HG02571 (cell line): ENCODE data around the gene KLF16.
A peak's percentile ranks its signal among the peaks of the same experiment; 100 is the strongest.
"Not testable (repeated sequence)": the region's sequence is repeated elsewhere in the genome, so short reads cannot be mapped to it uniquely, and the experiment has no call there.

Experiments
- ATAC-seq: cut with Tn5 transposase; IDR thresholded peaks from one replicate; pipeline ENCODE4 v1.9.1; 2021; ENCODE audit warnings: mild to moderate bottlenecking, moderate library complexity; ENCODE audit not compliant: unreplicated experiment

Gene KLF16

DNA sequence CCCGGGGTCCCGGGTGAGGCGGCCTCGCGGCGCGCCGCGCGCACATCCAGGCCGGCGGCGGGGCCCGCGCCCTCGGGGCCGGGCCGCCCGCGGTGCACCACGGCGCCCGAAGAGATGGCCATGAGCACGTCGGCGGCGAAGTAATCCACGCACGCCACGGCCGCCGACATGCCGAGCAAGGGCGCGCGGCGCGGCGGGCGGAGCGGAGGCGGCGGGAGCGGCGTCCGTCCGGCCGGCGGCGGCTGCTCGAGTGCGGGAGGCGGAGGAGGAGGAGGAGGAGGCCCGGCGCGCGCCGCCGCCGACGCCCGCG, at the start of gene KLF16:
TSS of gene KLF16 (minus strand) at position 252 of the 310 bp plus-strand sequence. CDS start at position 170, 82 bp downstream.
- ATAC-seq: no peak

DNA sequence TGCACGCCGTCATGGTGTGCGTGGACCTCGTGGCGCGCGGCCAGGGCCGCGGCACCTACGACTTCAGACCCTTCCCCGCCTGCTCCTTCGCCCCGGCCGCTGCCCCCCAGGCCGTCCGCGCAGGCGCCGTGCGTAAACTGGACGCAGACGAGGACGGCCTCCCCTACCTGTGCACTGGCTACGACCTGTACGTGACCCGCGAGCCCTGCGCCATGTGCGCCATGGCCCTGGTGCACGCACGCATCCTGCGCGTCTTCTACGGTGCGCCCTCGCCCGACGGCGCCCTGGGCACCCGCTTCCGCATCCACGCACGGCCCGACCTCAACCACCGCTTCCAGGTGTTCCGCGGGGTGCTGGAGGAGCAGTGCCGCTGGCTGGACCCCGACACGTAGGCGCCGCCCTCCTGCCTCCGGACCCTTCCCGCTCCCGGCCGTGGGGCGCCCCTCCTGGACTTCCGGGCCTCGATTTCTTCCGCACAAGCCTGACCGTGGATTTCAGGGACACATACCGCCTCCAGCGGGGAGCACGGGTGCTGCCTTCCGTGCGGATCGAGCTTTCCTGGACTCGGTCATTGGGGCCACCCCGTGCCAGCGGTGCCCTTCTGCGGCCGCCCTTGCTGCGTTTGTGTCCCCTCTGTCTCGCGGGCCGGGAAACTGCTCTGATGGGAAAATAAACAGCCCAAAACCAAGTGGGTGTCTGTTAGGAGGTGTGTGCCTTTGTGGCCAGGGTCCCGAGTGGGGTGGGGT, 49.6 kb upstream of the KLF16 start:
- no peak for ATAC-seq

DNA sequence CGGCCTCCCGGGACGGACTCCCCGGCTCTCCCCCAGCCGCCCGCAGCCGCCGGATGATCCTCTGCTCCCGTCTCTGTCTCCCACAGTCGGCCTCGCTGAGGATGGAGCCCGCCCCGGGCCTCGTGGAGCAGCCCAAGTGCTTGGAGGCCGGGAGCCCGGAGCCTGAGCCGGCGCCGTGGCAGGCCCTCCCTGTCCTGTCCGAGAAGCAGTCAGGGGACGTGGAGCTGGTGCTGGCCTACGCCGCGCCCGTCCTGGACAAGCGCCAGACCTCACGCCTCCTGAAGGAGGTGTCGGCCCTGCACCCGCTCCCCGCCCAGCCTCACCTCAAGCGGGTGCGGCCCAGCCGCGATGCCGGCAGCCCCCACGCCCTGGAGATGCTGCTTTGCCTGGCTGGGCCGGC, 48.6 kb upstream of the KLF16 start:
- no peak for ATAC-seq

DNA sequence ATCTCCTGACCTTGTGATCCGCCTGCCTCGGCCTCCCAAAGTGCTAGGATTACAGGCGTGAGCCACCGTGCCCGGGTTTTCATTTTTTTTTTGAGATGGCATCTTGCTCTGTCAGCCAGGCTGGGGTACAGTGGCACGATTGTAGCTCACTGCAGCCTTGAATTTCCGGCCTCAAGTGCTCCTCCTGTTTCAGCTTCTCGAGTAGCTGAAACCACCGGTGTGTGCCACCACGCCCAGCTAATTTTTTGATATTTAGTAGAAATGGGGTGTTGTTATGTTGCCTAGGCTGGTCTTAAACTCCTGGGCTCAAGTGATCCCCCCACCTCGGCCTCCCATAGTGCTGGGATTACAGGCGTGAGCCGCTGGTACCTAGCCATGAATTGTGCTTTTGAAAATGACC, 47.7 kb upstream of the KLF16 start:
- ATAC-seq: no peak

DNA sequence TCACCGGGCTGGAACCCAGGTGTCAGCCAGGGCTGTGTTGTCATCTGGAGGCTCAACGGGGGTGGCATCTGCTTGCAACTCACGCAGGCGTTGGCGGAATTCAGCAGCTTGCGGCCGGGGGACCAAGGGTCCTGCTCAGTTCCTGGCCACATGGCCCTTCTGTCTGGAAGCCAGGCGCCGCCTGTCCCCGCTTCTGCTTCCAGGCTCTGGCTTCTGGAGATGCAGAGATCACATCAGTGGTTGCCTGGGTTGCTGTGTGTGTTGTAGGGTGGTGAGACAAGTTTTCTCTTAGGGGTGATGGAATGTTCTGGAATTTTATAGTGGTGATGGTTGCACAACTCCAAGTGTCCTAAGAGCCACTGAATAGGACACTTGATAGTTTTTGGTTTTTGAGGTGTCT, 46.8 kb upstream of the KLF16 start:
- ATAC-seq: no peak

DNA sequence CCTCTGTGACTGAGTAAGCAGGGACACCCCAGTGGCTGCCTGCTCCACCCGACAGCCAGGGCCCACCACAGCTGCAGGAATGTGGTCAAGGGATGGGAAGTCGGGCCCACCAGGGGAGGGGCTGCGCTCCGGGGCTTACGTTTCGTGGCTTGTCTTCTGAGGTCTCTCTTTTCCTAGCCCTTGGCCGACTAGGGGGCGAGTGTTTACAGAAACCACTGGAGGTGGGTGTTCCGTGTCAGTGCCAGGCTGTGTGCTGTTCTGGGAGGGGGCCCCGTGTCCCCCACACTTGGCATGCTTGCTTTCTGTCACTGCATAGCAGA, 46.3 kb upstream of the KLF16 start:
- no peak for ATAC-seq

DNA sequence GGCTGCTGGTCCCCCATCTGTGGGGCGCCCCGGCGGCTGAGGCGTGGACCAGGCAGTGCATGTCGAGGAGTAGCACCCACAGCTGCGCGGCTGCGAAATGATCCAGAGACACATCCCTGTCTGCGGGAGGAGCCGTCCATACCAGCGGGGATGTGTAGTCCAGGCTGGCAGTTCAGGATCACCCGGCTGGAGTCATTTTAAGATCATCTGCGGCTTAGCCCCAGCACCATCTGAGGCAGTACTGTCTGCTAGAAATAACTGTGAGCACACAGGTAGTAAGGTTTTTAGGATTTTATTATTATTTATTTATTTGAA, 44.9 kb upstream of the KLF16 start:
- ATAC-seq: no peak

DNA sequence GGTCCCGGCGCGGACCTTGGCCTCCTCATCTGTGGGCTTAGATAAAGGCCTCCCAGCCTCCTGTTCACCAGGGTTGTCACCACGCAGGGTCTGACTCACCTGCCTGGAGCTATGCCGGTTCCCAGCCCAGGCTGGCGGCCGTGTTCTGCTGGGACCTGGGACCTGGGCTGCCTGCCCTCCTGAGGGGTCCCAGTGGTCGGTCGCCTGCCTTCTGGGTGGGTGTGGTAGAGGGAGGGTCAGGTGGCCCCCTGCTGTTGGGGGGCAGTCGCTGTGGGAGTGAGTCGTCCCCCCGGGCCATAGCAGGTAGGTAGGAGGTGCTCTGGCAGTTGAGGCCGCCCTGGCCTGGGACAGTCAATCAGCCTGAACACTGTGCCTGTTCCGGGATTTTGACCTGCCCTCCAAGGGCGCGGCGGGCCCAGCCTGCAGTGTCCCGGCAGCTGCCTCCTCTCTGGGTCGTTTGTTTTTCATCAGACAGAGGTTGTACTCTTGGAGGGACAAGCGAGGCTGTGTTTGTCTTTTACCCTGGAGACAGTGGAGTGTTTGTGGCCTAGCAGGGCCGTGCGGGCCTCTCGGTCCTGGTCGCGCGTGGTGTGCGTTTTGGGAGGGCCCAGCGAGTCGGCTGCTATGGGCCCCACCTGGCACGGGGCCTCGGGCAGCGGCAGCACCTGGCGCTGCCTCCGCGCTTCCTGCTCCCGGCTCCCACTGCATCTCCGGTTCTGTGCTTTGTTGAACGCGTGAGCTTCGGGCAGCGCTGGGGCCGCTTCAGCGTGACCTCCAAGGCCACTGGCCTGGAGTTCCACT, 44.4 kb upstream of the KLF16 start:
- ATAC-seq: no peak

DNA sequence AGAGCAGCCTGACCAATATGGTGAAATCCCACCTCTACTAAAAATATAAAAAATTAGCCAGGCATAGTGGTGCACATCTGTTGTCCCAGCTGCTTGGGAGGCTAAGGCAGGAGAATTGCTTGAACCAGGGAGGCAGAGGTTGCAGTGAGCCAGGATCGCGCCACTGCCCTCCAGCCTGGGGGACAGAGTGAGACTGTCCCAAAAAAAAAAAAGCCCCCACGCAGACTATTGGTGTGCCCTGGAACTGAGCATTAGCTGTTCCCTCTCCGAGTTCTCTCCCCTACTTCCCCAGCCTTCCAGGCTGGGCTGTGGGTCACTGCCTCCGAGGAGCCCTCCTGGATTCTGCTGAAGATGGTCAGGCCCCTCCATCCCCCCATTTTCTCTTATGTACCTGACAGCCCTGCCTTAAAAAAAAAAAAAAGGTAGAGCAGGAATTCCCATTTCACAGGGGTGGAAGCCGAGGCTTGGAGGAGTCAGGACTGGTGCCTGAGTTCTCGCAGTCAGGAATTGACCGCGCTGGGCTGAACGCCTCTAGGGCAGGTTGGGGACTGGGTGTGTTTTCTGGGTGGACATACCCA, 43.7 kb upstream of the KLF16 start:
- no peak for ATAC-seq

DNA sequence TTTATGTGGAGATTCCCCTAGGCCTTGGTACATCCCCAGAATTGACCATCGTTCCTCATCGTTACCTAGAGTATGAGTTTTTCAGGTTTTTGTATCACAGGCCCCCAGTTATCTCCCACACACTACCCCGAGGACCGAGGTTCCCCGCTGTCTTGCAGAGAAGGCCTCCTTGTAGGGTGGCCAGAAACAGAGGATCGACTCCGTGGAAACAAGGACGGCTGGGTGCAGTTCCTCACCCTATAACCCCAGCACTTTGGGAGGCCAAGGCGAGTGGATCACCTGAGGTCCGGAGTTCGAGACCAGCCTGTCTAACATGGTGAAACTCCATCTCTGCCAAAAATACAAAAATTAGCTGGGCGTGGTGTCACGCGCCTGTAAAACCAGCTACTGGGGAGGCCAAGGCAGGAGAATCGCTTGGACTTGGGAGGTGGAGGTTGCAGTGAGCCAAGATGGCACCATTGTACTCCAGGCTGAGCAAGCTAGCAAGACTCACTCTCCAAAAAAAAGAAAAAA, 42.5 kb upstream of the KLF16 start:
- ATAC-seq: no peak

DNA sequence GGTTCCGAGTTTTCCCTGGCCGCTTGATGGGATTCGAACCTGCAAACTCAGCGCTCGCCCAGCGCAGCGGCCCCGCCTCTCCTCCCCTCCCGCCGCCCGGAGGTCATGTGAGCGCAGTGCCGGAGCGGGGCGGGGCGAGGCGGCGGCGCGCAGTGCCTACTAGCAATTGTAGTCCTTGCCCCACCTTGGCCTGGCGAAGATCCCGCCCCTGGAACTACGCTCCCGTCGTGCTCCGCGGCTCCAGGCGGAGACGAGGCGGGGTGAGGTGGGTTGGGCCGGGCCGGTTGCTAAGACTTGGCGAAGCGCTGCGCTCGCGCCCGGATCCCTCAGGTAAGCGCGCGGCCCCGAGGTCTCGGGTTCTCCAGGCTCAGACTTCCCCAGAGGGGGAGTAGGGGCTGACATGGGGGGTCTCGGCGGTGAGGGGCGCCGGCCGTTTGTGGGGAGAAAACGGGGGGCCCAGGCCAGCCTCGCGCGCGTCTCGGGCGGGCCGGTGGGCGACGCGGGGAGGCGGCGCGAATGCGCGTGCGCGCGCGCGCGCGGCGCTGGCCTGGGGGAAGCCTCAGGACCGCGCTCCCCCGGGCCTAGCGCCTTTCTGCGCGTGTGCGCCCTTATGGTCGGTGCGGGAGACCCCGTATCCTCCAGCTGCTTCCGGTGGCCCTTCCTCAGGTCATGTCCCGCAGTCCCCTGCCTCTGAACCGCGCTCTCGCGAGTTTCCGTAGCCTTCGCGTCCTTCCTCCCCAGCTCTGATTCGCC, 41.9 kb upstream of the KLF16 start, which contains the start of the genes ADAT3 and SCAMP4:
TSS of gene ADAT3 (plus strand) at position 290 of the 753 bp plus-strand sequence. CDS start 6,649 bp downstream, outside the sequence.
TSS of gene SCAMP4 (plus strand) at position 290 of the 753 bp plus-strand sequence. CDS start 9,621 bp downstream, outside the sequence.
- peak; percentile 75 for ATAC-seq

DNA sequence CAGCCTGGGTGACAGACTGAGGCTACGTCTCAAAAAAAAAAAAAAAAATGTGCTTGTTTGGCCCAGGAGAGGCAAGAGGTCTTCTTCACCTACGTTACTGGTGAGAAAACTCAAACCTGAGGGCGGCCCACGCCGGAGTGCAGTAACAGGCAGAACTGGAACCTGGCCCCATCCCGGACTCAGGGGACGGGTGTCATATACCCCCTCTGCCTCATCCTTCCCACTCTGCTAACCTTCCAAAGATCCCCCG, 41.4 kb upstream of the KLF16 start:
- ATAC-seq: no peak

DNA sequence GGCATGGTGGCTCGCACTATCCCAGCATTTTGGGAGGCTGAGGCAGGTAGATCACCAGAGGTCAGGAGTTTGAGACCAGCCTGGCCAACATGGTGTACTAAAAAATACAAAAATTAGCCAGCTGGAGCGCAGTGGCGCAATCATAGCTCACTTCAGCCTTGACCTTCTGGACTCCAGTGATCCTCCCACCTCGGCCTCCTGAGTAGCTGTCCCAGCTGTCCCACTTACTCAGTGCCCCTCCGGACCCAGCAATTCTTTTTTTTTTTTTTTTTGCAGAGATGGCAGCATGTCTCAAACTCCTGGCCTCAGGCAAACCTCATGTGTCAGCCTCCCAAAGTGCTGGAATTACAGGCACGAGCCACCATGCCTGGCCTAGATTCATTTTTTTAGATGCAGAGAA, 39.5 kb upstream of the KLF16 start:
- no peak for ATAC-seq

DNA sequence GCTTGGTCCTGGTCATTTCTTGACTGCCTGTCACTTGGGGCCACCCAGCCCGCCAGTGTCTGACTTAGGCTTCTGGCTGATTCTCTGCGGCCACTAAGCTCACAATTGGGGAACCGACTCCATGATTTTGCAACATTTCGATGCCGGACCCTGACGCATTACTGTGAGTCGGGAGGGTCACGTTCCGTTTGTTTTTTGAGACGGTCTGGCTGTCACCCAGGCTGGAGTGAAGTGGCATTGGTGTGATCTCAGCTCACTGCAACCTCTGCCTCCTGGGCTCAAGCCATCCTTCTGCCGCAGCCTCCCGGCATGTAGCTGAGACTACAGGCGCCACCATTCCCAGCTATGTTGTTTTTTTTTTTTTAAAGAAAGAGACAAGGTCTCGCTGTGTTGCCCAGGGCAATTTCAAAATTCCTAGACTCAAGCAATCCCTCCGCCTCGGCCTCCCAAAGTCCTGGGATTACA, 38.6 kb upstream of the KLF16 start:
- ATAC-seq: no peak

DNA sequence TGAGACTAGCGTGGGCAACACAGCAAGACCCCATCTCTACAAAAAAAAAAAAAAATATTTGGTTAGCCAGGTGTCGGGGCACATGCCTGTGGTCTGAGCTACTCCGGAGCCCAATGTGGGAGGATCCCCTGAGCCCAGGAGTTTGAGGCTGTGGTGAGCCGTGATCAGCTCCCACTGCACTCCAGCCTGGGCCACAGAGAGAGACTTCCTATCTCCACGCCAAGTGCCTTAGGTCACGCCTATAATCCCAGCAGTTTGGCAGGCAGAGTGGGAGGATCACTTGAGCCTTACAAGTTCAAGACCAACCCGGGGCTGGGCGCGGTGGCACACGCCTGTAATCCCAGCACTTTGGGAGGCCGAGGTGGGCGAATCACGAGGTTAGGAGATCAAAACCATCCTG, 33.1 kb upstream of the KLF16 start:
- no peak for ATAC-seq

DNA sequence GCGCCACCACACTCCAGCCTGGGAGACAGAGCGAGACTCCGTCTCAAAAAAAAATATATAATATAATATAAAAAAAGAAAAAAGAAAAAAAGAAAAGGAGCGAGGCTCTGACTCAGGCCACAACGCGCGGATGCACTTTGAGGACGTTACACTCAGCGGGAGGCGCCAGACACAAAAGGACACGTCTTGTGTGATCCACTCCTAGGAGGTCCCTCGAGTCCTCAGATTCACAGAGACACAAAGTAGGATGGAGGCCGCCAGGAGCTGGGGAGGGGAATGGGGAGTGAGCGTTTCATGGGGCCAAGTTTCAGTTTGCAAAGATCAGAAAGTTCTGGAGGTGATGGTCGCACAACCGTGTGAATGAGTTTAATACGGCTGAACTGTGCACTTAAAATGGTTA, 30.4 kb upstream of the KLF16 start:
- ATAC-seq: no peak

DNA sequence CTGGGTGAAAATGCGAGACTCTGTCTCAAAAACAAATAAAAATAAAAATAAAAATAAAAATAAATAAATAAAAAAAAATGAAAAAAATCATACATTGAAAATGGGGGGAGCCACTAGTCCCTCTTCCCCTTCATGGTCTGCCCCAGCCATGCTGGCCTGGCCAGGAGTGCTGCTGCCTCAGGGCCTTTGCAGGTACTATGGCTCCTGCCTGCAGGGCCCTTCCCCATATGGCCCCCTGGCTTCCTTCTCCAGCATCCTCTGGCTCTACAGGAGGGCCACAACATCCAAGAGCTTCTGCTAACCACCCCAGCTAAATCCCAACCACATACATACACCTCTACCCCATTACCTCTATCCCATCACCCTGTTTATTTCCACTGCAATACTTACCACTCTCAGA, 26.5 kb upstream of the KLF16 start:
- ATAC-seq: no peak

DNA sequence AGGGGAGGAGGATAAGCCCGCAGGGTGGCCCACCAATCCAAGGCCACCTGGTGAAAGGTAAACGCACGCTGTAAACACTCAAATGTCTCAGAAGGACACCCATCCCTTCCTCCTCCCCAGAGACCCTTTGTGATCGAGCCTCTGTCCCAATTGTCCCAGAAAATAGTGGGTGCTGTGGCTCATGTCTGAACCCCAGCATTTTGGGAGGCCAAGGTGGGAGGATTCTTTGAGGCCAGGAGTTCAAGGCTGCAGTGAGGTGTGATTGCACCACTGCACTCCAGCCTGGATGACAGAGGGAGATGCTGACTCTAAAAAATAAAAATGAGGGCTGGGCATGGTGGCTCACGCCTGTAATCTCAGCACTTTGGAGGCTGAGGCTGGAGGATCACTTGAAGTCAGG, 25.0 kb upstream of the KLF16 start:
- ATAC-seq: no peak

DNA sequence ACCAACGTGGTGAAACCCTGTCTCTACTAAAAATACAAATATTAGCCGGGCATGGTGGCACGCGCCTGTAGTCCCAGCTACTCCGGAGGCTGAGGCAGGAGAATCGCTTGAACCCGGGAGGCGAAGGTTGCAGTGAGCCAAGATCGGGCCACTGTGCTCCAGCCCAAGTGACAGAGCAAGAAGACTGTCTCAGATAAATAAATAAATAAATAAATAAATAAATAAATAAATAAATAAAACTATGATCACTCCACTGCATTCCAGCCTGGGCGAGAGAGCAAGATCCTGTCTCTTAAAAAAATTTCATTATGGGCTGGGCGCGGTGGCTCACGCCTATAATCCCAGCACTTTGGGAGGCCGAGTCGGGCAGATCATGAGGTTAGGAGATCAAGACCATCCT, 23.0 kb upstream of the KLF16 start:
- not testable (repeated sequence) for ATAC-seq

DNA sequence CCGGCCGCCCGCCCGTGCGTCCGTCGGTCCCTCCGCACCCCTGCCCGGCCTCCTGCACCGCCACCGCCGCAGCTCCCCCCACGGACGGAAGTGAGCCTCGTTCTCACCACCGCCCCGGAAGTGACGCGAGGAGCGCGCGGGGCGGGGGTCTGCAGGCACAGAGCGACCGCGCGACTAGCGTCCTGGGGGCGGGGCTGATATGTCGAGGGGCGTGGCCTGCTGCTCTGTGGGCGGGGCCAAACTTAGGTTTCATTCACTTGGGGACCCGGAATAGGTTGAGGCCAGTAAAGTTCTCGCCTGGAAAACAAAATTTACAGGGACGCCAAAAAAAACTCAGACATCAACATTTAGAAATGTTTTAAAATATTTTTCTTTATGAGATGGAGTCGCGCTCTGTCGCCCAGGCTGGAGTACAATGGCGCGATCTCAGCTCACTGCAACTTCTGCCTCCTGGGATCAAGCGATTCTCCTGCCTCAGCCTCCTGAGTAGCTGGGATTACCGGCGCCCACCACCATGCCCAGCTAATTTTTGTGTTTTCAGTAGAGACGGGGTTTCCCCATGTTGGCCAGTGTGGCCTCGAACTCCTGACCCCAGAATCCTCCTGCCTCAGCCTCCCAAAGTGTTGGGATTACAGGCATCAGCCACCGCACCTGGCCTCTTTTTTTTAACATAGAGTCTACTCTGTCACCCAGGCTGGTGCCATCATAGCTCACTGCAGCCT, 22.2 kb upstream of the KLF16 start, which contains the start of gene ABHD17A:
TSS of gene ABHD17A (minus strand) at position 99 of the 722 bp plus-strand sequence. CDS start 3,930 bp downstream, outside the sequence.
- ATAC-seq: peak; percentile 77
